ENCODE data around the gene CELA1. TPM values are rescaled to one million over a fixed set of nuclear protein-coding genes. Genes with fewer than 3 reads are reported as not detected.
"Not testable (repeated sequence)": the region's sequence is repeated elsewhere in the genome, so short reads cannot be mapped to it uniquely, and the experiment has no call there.

Gene CELA1
- total and polyA plus RNA-seq, 7 donors, result not detected

- intact Hi-C loops (cut with DNase I), result no loop called here
- no peak for ATAC-seq
- DNase-seq, result no peak
- Histone ChIP-seq H3K36me3 (ENCODE audit: insufficient read depth in 1 of 2, low read depth in 1 of 2) (no peaks in the 10 kb centered on the region), H3K9me3 (no peaks in the 10 kb centered on the region), H3K27ac (no peak overlapping the region), H3K4me3 (no peak overlapping the region), H3K27me3 (ENCODE audit: insufficient read depth in 3 of 3, low read length in 2 of 3) (no peaks in the 10 kb centered on the region), H3K4me1 (no peaks in the 10 kb centered on the region)
- WGBS, 3 donors, result 83 to 100% (median 96%) methylated on average over 1 of the region's 1 CpG
- TF ChIP-seq CTCF (IDR thresholded peaks at IDR 0.05), result no peak
Observed at GRCh38 chr12:51311389-51311788, 35.1 kb downstream of the CELA1 start.

- Histone ChIP-seq H3K9me3 (no peaks in the 10 kb centered on the region), H3K4me3 (no peak overlapping the region), H3K4me1 (no peaks in the 10 kb centered on the region), H3K27me3 (ENCODE audit: insufficient read depth in 3 of 3, low read length in 2 of 3) (no peaks in the 10 kb centered on the region), H3K27ac (no peak overlapping the region), H3K36me3 (ENCODE audit: insufficient read depth in 1 of 2, low read depth in 1 of 2) (no peaks in the 10 kb centered on the region)
- TF ChIP-seq CTCF (IDR thresholded peaks at IDR 0.05), result no peak
- intact Hi-C loops (cut with DNase I), result no loop called here
- WGBS, 3 donors, result 75 to 79% (median 77%) methylated on average over 6 of the region's 6 CpGs
- DNase-seq (no peak), ATAC-seq (no peak)
Observed at GRCh38 chr12:51307655-51308593, 38.6 kb downstream of the CELA1 start.

- WGBS, 3 donors, result 81 to 90% (median 85%) methylated on average over 5 of the region's 5 CpGs
- Histone ChIP-seq H3K27ac (no peak overlapping the region), H3K9me3 (no peaks in the 10 kb centered on the region), H3K4me1 (no peaks in the 10 kb centered on the region), H3K27me3 (ENCODE audit: insufficient read depth in 3 of 3, low read length in 2 of 3) (no peaks in the 10 kb centered on the region), H3K36me3 (ENCODE audit: insufficient read depth in 1 of 2, low read depth in 1 of 2) (no peaks in the 10 kb centered on the region), H3K4me3 (no peak overlapping the region)
- intact Hi-C loops (cut with DNase I), result no loop called here
- no peak for TF ChIP-seq CTCF (IDR thresholded peaks at IDR 0.05)
- ATAC-seq (no peak), DNase-seq (no peak)
Observed at GRCh38 chr12:51306507-51306906, 40.0 kb downstream of the CELA1 start.

GRCh38 chr12:51300768-51301167 lies 45.7 kb downstream of the CELA1 start:
- 80 to 83% (median 82%) methylated on average over 10 of the region's 10 CpGs for WGBS, 3 donors
- H3K9me3 ChIP-seq; DNase-seq; H3K36me3 ChIP-seq (ENCODE audit: insufficient read depth in 1 of 2, low read depth in 1 of 2); H3K4me3 ChIP-seq; H3K27ac ChIP-seq; H3K4me1 ChIP-seq; ATAC-seq; intact Hi-C loops (cut with DNase I); H3K27me3 ChIP-seq (ENCODE audit: insufficient read depth in 3 of 3, low read length in 2 of 3): not testable (repeated sequence)

GRCh38 chr12:51295651-51296050 lies 50.8 kb downstream of the CELA1 start:
- Histone ChIP-seq H3K27ac (no peak overlapping the region), H3K36me3 (ENCODE audit: insufficient read depth in 1 of 2, low read depth in 1 of 2) (no peaks in the 10 kb centered on the region), H3K4me1 (no peaks in the 10 kb centered on the region), H3K9me3 (no peaks in the 10 kb centered on the region), H3K27me3 (ENCODE audit: insufficient read depth in 3 of 3, low read length in 2 of 3) (no peaks in the 10 kb centered on the region), H3K4me3 (no peak overlapping the region)
- TF ChIP-seq CTCF (IDR thresholded peaks at IDR 0.05), result no peak
- ATAC-seq (no peak), DNase-seq (no peak)
- whole genome bisulfite sequencing, 3 donors, result 66 to 79% (median 76%) methylated on average over 5 of the region's 5 CpGs
- intact Hi-C loops (cut with DNase I), result no loop called here

- WGBS, 3 donors, result 82 to 85% (median 83%) methylated on average over 10 of the region's 10 CpGs
- ATAC-seq; H3K4me3 ChIP-seq; H3K27me3 ChIP-seq (ENCODE audit: insufficient read depth in 3 of 3, low read length in 2 of 3); H3K36me3 ChIP-seq (ENCODE audit: insufficient read depth in 1 of 2, low read depth in 1 of 2); intact Hi-C loops (cut with DNase I); DNase-seq; H3K27ac ChIP-seq; H3K9me3 ChIP-seq; H3K4me1 ChIP-seq: not testable (repeated sequence)
Observed at GRCh38 chr12:51294097-51294496, 52.4 kb downstream of the CELA1 start.
